GM19452 (cell line): Measurements from ENCODE around the gene KCNQ1.

ENCODE experiments used
- ATAC-seq: cut with Tn5 transposase; IDR thresholded peaks from one replicate; pipeline ENCODE4 v1.9.1; 2021; ENCODE audit not compliant: unreplicated experiment

KCNQ1 gene

GRCh38 chr11:2662024-2662312 lies 217.2 kb downstream of the KCNQ1 start:
- no peak for ATAC-seq

DNA sequence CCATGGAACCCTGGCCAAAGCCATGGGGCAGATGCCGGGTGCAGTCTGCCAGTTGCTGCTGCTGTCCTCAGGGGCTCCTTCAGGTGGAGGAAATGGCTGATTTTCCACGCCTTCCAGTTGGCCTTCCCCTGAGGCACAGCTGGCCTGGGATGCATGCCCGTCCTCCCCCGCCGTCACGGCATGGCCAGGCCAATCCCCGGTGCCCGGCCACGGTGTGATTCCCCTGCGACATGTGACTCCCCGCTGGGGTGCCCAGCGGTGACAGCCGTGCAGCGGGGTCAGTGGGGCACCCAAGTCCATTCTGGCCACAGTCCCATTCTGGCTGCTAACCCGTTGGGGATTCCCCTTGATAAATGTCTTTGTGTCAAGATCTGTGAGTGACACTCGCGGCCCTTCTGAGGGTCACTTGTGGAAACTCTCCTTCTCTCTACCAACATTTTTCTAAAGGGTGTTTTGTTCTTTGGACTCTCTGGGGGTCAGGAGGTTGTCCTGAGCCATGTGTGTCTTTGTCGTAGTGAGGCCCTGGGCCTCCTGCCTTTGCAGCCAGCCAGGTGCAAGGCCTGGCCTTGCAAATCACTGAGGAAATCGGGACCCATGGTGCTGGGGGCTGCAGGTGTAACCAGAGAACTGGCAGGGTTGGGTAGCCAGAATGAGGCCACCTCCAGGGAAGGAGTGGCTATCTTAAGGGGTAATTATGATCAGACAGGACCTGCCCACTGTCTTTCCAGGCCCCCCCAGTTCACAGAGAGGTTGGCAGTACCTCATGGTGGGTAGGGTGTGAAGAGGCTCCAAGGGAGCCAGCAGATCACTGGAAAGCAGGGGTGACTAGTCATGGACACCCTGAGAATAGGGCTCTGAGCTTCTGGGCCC lies 217.9 kb downstream of the KCNQ1 start:
- no peak for ATAC-seq

- ATAC-seq = no peak
Observed at GRCh38 chr11:2663506-2663905, 218.7 kb downstream of the KCNQ1 start.

DNA sequence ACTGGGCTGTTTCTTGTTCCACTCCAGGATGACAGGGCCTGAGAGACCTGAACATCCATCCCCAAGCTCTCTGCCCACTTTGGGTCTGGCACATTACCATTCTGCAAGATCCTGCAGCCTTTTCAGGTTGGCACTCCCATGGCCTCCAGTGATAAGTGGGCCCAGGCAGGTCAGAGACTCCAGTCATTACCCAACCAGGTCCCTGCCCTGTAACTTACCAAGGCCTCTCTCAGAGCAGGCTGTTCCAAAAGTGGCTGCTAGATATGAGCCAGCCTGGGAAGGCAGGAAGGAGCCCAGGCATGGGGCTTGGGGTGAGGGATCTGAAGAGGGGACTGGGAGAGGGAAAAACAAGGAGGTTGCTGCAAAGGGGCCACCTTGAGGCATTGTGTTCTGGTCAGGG lies 219.1 kb downstream of the KCNQ1 start:
- ATAC-seq = no peak

GRCh38 chr11:2664376-2664775 lies 219.6 kb downstream of the KCNQ1 start:
- no peak for ATAC-seq

- no peak for ATAC-seq
Observed at GRCh38 chr11:2664791-2665525, 220.2 kb downstream of the KCNQ1 start.

- no peak for ATAC-seq
Observed at GRCh38 chr11:2665526-2666400, 221.0 kb downstream of the KCNQ1 start.

DNA sequence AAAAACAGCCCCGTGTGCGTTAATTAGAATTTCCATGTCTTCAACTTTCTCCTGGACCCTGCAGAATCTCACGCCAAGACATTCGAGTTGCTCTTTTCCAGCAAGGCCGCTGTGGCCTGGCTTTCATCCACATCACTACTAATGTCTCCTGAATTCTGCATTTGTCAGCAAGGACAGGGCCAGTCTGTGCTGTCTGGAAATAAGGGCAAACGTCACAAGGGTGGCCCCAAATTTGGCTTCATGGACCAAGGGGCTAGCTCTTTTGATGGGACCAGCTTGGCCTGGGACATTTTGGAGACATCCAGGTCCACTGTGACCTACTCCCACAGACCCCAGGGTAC lies 221.6 kb downstream of the KCNQ1 start:
- no peak for ATAC-seq

DNA sequence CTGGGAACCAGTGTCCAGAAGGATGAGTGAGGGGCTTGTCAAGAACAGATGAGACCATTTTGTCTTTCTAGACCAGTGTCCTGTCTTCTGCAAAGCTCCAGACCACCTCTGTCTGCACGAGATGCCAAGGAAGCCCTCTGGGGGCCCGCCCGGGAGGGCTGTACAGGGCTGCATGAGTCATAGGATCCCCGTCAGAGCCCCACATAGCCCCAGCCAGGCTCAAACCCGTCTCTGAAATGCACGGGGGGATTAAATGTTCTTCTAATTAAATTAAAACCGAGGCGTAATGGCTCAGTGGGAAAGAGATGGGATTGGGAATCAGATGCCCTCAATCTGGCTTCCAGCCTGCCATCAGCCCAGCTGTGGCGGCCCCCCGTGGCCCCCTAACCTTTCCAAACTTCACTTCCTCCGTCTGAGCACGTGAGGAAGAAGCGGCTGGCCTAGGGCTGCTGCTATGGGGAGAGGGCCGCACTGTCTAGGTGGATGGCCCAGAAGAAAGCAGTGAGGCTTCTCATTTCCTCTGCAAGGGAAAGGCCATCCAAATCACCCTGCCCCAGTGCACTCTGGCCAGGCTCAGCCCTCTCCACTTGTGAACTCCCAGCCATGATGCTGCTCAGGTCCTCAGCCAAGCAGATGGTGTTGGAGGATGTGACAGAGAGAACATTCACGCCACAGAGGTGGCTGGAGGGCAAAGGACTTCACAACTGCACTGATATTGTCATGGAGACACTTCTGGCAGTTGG lies 222.2 kb downstream of the KCNQ1 start:
- no peak for ATAC-seq

DNA sequence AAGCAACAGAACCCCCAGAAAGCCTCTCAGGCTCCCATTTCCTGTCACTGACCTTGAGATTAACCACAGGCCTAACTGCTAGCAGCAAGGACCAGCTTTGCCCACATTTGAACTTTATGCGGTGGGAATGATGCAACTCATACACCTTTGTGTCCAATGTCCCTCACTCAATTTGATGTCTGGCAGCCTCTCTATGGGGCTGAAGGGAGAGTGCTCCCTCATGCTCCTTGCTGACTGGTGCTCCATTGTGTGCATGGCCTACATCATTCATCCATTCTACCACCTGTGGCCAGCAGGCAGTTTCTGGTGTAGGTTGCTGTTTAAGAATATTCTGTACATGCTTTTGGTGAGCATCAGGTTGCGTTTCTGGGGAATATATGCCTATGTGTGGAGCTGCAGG lies 223.1 kb downstream of the KCNQ1 start:
- ATAC-seq = no peak

- ATAC-seq = no peak
Observed at GRCh38 chr11:2668876-2669275, 224.1 kb downstream of the KCNQ1 start.

DNA sequence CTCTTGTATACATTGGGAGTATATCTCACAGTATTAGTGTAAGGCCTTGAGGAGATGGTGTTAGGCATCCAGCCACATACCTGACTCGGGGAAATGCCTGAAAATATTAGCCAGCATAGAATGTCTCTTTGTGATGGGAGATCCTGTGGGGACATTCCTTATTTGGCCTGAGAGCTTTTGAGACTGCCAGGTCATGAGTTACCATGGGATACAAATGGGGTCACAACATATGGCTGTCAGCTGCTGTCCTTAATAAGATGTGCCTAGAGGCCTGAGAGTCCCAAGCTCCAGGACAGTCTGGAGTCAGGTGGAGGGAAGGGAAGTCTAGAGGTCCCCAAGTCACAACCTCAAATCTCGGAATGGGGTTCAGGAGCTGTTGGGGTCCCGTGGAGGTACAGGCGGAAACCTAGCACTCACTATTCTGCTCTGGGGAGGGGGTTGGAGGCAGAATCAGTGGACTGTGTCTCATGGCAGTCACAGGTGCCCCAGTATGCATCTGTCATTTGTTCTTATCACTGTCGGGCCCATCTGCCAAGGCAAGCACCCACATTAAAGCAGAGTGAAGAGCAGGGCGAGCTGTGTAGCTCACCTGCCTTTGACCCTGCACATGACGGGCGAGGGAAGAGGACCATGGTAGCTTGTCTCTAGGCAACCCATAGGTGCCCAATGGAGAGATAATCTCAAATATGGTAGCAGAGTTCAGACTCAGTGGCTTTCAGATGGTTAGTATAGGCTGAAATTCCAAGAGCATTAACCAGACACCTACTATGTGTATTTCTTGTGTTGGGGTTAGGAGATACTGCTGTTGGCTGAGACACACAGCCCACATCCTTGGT lies 225.0 kb downstream of the KCNQ1 start:
- ATAC-seq = no peak

DNA sequence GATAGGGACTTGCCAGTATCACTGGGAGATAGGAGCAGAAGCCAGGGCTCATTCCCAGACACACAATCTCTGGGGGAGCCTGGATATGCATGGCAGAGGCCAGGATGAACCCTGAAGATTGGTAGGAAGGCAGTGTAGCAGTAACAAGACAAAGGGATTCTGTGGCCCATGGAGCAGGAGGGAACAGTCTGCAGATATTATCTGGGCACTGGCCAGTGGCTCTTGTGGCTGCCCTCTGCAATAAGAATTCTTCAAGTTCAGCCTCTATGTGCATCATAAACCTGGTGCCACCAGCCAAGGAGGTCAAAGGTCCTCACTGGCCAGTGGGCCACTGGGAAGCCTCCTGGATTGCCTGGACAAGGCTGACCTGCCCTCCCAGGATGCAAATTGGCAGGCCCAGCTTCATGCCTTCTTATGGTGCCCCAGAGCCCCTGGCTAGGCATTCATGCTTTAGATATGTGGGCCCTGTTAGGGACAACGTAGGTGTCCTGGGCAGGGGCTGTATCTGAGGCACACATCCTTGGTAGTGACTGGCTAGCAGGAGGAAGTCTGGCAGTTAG lies 225.8 kb downstream of the KCNQ1 start:
- ATAC-seq = no peak

DNA sequence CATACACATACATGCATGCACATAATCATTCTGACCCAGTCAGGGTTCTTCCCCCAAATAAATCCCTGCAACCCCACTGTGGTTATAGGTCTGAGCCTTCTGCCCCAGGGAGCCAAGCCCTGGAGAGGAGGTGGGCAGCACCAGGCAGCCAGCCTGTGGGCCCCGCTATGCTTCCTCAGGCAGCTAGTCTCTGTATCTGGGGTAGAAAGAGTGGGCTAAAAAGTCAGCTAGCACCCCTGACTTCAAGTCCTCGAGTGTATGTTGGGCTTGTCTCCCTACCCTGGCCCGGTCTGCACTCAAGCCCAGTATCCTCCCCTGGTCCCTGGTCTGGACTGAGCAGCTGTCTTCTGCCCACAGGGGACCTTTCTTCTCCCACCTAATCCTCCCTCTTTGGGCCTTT lies 226.9 kb downstream of the KCNQ1 start:
- ATAC-seq = no peak

DNA sequence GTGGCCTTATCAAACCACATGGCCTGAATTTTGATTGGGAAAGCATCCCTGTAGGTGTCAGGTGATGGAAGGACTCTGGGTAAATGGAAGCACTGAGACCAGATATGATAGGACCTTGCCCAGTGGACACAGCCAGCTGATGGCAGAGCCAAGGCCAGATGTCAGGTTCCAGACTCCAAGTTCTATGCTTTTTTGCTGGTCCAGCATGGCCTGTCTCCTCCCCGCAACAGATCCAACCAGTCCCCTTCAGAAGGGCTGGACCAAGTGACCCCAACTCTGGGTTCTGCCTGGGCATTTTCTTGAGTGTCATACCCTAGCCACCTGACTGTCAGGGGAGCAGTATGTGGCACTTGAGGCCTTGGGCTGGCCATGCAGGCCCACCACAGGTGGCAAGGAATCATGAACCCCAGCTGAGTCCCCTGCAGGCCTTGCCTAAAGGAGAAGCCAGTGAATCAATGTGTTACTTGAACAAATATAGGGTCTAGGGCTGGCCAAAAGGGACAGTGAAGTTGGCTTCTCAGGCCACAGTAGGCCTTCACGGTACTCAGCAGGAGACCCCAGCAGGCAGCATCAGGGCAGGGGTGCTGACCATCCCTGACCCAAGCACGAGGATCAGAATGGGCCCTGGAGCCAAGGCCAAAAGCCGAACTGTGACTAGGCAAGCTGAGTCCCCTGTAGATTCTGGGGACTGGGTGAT lies 227.9 kb downstream of the KCNQ1 start:
- no peak for ATAC-seq

DNA sequence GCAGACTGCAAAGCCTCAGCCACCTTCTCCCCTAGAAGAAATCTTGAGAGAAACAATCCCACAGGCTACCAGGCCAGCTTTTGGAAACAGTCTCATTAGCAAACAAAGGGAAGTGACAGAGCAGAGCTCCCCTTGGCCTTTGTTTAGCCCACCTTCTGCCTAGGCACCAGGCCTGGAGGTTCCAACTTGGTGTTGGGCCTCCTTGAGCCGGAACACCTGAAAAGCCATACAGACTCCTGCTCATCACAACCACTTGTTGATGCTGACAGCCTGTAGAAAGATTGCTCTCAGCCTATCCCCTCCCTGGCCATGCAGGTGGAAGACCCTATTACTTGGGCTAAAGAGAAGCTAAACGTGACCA lies 228.4 kb downstream of the KCNQ1 start:
- ATAC-seq = no peak

GRCh38 chr11:2673871-2674471 lies 229.2 kb downstream of the KCNQ1 start:
- no peak for ATAC-seq

- ATAC-seq = no peak
Observed at GRCh38 chr11:2674658-2675131, 229.9 kb downstream of the KCNQ1 start.

GRCh38 chr11:2675540-2675939 lies 230.7 kb downstream of the KCNQ1 start:
- no peak for ATAC-seq
